Measurements from ENCODE around the gene IKZF4. TPM values are rescaled to one million over a fixed set of nuclear protein-coding genes. Genes with fewer than 3 reads are reported as not detected.

The IKZF4 gene
- total and polyA plus RNA-seq, 2 experiments from 2014 or later, result 4.6 to 9.0 TPM

DNA sequence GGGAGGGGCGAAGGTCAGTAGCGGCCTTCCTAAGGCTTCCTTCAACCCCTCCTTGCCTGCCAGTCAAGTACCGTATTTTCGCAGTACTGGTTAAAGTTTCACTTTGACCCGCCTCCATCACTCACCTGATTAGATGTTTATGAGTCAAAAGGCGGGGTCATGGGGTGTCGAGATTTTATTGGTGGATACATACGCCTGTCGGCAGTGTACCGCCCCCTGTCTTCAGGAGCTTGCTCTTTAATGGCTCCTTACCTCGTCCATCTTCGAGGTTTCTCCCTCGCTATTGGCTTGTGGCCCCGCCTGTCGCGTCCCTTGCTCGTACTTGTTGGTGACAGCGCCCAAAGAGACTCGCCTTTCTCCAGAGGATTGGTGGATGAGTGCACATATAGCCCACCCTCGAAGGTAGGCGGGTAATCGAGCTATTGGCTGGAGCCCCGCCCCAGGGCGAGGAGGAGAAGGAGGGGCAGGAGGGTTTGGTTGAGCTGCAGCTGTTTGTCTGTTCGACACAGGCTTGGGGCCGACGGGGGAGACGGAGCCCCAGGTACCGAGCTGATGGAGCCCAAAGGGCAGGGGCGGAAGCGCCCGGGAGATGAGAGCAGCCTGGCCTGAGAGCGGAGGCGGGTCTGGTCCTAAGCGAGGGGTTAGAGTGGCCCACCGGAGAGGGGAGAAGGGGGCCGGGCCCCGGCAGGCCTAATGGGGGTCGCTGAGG lies 47.1 kb upstream of the IKZF4 start, which contains the start of gene RAB5B (continued):
- TF ChIP-seq, protein P1, sequence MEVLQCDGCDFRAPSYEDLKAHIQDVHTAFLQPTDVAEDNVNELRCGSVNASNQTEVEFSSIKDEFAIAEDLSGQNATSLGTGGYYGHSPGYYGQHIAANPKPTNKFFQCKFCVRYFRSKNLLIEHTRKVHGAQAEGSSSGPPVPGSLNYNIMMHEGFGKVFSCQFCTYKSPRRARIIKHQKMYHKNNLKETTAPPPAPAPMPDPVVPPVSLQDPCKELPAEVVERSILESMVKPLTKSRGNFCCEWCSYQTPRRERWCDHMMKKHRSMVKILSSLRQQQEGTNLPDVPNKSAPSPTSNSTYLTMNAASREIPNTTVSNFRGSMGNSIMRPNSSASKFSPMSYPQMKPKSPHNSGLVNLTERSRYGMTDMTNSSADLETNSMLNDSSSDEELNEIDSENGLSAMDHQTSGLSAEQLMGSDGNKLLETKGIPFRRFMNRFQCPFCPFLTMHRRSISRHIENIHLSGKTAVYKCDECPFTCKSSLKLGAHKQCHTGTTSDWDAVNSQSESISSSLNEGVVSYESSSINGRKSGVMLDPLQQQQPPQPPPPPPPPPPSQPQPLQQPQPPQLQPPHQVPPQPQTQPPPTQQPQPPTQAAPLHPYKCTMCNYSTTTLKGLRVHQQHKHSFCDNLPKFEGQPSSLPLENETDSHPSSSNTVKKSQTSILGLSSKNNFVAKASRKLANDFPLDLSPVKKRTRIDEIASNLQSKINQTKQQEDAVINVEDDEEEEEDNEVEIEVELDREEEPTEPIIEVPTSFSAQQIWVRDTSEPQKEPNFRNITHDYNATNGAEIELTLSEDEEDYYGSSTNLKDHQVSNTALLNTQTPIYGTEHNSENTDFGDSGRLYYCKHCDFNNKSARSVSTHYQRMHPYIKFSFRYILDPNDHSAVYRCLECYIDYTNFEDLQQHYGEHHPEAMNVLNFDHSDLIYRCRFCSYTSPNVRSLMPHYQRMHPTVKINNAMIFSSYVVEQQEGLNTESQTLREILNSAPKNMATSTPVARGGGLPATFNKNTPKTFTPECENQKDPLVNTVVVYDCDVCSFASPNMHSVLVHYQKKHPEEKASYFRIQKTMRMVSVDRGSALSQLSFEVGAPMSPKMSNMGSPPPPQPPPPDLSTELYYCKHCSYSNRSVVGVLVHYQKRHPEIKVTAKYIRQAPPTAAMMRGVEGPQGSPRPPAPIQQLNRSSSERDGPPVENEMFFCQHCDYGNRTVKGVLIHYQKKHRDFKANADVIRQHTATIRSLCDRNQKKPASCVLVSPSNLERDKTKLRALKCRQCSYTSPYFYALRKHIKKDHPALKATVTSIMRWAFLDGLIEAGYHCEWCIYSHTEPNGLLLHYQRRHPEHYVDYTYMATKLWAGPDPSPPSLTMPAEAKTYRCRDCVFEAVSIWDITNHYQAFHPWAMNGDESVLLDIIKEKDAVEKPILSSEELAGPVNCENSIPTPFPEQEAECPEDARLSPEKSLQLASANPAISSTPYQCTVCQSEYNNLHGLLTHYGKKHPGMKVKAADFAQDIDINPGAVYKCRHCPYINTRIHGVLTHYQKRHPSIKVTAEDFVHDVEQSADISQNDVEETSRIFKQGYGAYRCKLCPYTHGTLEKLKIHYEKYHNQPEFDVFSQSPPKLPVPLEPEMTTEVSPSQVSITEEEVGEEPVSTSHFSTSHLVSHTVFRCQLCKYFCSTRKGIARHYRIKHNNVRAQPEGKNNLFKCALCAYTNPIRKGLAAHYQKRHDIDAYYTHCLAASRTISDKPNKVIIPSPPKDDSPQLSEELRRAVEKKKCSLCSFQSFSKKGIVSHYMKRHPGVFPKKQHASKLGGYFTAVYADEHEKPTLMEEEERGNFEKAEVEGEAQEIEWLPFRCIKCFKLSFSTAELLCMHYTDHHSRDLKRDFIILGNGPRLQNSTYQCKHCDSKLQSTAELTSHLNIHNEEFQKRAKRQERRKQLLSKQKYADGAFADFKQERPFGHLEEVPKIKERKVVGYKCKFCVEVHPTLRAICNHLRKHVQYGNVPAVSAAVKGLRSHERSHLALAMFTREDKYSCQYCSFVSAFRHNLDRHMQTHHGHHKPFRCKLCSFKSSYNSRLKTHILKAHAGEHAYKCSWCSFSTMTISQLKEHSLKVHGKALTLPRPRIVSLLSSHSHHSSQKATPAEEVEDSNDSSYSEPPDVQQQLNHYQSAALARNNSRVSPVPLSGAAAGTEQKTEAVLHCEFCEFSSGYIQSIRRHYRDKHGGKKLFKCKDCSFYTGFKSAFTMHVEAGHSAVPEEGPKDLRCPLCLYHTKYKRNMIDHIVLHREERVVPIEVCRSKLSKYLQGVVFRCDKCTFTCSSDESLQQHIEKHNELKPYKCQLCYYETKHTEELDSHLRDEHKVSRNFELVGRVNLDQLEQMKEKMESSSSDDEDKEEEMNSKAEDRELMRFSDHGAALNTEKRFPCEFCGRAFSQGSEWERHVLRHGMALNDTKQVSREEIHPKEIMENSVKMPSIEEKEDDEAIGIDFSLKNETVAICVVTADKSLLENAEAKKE (CRISPR knock-in tag; IDR thresholded peaks at IDR 0.05), result no peak
- peak; percentile 95 for TF ChIP-seq CREB1 (CRISPR knock-in tag; IDR thresholded peaks at IDR 0.05; ENCODE audit: low read depth)
- peak; percentile 97 for TF ChIP-seq POLR2AphosphoS5 (IDR thresholded peaks at IDR 0.05; ENCODE audit: low read depth)
- TF ChIP-seq, protein P2, sequence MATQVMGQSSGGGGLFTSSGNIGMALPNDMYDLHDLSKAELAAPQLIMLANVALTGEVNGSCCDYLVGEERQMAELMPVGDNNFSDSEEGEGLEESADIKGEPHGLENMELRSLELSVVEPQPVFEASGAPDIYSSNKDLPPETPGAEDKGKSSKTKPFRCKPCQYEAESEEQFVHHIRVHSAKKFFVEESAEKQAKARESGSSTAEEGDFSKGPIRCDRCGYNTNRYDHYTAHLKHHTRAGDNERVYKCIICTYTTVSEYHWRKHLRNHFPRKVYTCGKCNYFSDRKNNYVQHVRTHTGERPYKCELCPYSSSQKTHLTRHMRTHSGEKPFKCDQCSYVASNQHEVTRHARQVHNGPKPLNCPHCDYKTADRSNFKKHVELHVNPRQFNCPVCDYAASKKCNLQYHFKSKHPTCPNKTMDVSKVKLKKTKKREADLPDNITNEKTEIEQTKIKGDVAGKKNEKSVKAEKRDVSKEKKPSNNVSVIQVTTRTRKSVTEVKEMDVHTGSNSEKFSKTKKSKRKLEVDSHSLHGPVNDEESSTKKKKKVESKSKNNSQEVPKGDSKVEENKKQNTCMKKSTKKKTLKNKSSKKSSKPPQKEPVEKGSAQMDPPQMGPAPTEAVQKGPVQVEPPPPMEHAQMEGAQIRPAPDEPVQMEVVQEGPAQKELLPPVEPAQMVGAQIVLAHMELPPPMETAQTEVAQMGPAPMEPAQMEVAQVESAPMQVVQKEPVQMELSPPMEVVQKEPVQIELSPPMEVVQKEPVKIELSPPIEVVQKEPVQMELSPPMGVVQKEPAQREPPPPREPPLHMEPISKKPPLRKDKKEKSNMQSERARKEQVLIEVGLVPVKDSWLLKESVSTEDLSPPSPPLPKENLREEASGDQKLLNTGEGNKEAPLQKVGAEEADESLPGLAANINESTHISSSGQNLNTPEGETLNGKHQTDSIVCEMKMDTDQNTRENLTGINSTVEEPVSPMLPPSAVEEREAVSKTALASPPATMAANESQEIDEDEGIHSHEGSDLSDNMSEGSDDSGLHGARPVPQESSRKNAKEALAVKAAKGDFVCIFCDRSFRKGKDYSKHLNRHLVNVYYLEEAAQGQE (IDR thresholded peaks at IDR 0.05; ENCODE audit: unreplicated experiment), result no peak
- no peak for TF ChIP-seq STAT1 (IDR thresholded peaks at IDR 0.05; ENCODE audit: unreplicated experiment)
